HG02973 (cell line): ENCODE data around the gene PRR7.

Experiments used
- ATAC-seq: cut with Tn5 transposase; IDR thresholded peaks from one replicate; pipeline ENCODE4 v1.9.1; 2021; ENCODE audit warnings: moderate library complexity; ENCODE audit not compliant: unreplicated experiment

PRR7 gene

DNA sequence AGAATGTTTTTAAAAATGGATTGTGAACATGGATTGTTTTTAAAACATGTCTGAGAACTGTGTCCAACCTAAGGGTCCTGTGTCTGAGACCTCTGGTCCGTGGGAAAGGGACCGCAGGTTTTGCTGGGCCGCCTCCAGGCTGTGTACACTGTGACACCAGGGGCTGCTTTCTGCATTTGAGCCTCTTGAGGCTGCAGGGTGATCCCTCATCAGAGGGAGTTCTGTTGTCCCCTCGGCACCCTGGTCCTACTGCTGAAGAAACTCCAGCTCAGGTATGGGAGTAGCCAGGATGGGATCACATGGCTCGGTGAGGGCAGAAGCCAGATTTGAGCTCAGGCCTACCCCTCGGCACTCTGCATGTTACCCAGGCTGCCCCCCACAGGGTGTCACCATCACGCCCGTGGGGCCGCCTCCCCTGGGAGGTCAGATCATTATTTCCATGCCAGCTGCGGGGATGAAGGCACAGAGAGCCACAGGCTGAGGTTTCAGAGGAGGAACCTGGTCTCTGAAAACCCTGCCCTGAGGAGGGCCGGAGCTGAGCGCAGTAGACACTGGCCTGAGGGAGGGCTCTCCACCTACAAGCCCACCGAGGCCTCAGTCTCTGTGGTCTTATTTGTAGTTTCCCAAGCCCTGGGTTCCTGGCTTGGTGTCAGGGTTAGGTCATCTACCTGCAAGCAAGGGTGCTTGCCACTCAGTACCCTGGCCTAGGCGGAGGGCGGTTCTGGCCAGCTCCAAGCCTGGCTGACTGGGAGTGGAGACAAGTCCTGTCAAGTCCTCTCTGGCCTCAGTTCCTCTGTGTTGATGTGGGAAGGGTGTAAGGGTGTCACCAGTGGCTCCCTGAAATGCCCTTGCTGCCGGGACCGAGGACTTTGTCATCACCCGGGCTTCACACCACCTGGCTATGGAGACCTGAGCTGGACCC, 2.8 kb downstream of the PRR7 start:
- no peak for ATAC-seq

DNA sequence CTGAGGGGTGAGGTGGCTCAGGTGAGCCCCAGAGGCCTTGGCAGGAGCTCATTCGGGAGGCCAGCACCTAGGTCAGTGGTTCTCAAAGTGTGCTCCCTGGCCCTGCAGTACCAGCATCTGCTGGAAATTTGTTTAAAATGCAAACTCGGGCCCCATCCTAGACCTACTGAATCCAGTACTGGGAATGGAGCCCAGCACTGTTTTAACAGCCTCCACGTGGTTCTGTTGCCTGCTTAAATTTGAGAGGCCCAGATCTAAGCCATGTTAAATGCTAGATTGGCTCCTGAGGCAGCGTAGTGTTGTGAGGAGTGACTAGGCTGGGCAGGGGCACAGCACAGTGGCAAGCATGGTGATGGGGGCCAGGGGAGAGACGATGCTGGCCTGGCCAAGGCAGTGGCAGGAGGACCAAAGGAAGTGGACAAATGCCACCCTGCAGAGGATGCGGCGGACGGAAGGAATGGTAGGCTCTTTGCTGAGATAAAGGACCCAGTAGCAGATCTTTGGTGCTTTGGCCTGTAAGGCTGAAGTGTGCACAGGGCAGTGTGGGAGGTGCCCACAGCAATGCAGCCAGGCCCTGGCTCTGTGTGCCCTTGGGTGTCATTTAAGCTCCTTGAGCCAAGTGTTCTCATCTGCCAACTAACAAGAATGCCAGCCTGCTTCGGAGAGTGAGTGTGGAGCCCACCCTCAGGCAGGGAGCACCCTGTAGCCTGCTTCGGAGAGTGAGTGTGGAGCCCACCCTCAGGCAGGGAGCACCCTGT, 4.2 kb downstream of the PRR7 start:
- no peak for ATAC-seq

- ATAC-seq = no peak
Observed at GRCh38 chr5:177452688-177453638, 6.3 kb downstream of the PRR7 start.

DNA sequence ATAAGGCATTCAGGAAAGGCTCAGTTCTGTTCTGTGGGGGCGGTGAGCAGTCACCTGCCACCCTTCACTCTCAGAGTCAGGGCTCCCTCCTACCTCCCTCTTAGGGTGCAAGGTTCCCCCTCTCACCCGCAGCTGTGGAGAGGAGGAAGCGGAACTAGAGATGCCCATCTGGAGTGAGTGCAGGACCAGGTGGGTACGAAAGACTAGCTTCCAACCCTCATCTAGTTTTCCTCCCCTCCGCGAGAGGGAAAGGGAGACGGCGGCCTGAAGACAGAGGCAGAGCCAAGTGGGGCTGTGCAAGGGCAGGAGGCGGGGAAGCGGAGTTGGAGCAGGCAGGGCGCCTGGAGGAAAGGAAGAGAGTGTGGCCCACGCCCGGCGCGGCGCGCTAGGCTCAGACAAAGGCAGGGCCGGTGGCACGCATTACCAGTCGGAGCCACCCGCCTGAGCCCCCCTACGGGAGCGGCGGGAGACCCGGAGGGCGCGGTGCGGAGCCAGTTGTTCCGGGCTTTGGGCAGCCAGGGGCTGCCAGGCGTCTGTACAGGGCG, 7.3 kb downstream of the PRR7 start:
- ATAC-seq = peak; percentile 2

- peak; percentile 46 for ATAC-seq
Observed at GRCh38 chr5:177454397-177455035, 7.9 kb downstream of the PRR7 start.

- peak; percentile 39 for ATAC-seq
Observed at GRCh38 chr5:177455036-177455660, 8.5 kb downstream of the PRR7 start.

DNA sequence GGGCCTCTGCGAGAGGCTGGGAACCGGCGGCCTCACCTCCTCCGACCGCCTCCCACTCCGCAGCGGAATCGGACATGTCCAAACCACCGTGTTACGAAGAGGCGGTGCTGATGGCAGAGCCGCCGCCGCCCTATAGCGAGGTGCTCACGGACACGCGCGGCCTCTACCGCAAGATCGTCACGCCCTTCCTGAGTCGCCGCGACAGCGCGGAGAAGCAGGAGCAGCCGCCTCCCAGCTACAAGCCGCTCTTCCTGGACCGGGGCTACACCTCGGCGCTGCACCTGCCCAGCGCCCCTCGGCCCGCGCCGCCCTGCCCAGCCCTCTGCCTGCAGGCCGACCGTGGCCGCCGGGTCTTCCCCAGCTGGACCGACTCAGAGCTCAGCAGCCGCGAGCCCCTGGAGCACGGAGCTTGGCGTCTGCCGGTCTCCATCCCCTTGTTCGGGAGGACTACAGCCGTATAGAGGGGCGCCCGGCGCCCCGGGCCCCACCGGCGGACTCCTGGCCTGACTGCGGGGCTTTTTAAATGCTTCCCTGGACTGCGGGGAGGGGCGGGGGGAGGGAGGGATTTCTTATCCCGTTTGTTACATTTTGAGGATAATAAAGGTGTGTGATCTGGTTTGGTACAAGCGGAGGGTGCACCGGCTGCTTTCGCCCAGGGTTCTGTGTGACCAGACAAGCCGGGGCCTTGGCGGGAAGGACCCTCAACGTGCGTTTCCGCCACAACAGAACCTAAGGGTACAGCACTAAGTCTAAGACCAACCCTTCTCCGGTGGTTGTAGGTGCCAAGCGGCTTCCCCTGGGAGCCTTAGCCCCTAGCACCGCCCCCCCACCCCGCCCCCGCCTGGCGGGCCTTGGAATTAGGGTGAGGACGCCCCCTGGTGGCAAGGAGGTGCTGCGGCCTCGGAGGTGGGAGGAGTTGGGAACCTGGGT, 9.3 kb downstream of the PRR7 start:
- peak; percentile 11 for ATAC-seq

- no peak for ATAC-seq
Observed at GRCh38 chr5:177456591-177456964, 10.0 kb downstream of the PRR7 start.

- peak; percentile 31 for ATAC-seq
Observed at GRCh38 chr5:177456976-177457851, 10.6 kb downstream of the PRR7 start.

DNA sequence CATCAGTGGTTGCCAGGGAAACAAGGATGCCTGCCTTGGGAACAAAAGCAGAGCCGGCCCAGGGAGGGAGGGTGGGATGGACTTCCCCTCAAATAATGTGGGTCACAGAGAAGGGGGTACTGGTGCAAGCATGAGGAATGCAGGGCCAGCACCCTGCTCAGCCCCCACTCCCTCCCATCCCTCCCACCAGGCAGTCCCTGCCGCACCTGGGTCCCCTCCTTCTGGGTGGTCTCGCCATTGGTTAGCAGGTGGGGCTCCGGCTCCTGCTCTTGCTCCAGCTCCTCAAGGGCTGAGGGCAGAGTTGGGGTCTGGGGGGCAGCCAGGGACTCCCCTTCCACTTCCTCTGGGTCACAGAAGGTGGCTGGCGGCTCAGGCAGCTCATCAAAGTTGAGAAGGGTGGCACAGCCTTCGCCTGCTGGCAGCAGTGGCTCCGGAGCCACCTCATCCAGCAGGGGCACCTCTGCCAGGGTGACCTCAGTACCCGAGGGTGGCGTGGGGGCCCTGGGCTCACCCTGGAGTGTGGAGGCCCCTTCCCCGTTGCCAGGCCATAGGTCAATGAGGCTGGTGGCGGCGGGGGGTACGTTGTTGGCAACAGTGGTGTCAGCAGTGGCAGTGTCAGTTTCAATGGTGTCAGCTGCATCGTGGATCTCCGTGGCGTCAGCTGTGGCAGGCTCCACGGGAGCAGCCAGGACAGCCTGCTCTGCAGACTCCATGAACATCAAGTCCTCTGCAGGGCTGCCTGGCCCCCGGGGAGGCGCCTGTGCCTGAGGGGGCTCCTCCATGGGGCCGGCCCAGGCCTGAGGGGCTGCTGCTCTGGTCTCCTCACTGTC, 11.5 kb downstream of the PRR7 start:
- ATAC-seq = no peak

DNA sequence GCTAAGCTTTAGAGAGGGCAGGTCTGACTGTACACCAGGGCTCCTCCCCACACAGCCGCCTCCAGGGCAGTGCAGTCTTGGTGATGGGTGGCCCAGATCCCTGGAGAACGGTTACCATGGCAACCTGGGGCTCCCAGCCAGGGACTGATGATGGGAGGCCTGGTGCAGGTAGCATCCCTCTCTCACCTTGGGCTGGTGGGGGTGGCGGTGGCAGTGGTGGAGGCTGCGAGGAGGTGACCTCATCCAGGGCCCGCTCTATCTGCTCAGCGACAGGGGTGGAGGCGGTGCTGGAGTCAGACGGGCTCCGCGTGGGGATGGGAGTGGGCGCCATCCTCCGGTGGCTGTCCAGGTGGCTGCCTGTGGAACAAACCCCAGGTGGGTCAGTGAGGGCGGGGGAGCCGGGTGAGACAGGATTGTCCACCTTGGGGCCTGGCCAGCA, 12.3 kb downstream of the PRR7 start:
- no peak for ATAC-seq

DNA sequence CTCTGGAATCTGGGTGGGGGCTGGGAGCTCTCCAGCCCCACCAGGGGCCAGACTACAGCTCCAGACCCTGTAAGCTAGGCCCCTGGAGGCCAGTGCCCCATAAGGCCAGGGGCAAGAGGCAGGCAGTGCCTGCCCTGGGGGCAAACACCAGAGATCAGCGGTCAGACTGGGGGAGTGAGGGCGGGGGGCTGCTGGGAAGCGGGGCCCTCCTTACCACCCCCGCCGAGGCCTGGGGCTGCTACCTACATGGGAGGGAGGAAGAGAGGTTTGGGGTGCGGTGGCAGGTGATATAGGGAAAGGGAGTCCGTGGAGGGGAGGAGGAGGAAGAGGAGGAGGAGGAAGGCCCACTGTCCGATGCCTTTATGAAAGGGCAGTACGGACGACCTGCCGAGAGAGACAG, 12.7 kb downstream of the PRR7 start:
- ATAC-seq = no peak

- no peak for ATAC-seq
Observed at GRCh38 chr5:177459819-177460628, 13.4 kb downstream of the PRR7 start.

- ATAC-seq = no peak
Observed at GRCh38 chr5:177462021-177462670, 15.5 kb downstream of the PRR7 start.

DNA sequence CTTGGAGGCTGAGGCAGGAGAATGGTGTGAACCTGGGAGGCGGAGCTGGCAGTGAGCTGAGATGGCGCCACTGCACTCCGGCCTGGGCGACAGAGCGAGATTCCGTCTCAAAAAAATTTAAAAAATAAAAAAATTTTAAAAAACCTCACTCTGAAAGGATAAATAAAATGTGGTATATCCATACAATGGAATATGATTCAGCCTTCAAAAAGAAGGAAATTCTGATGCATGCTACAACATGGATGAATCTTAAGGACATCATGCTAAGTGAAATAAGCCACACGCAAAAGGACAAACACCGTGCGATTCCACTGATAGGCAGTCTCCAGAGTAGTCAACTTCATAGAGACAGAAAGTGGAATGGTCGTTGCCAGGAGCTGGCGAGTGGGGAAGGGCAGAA, 18.4 kb downstream of the PRR7 start:
- no peak for ATAC-seq
